HG02678 (cell line): ENCODE measurements around the gene TSEN2.
"Not testable (repeated sequence)": the region's sequence is repeated elsewhere in the genome, so short reads cannot be mapped to it uniquely, and the experiment has no call there.

Experiments
- ATAC-seq: cut with Tn5 transposase; IDR thresholded peaks from one replicate; pipeline ENCODE4 v1.9.1; 2021; ENCODE audit warnings: mild to moderate bottlenecking, moderate library complexity; ENCODE audit not compliant: unreplicated experiment

The TSEN2 gene

DNA sequence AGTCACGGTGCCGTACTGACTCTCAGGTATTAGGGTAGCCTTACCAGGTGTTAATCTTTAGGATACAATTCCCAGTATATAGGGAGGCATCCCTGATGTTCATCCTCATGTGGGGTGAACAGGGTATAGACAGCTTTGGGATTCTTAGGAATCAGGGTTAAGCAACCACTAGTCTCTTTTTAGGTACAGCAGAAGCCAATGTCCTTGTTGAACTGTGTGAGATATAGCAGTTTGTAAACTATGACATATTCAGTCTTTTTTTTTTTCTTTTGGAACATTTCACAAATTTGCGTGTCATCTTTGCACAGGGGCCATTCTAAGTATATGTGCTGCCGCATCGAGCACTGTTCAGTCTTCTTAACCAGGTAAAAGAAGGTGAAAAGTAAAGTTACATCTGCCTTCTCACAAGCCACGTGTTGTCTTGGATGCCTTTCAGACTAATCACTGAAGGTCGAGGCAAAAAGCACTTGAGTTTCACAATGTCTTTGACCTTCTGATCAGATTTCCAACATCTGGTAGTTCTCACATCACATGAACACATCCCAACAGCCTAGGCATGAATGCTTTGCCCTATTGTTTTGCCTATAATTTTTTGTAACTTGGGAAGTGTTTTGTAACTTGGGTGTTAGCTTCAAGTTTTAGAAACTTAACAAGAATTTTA is 17.2 kb downstream of the TSEN2 start:
- no peak for ATAC-seq

DNA sequence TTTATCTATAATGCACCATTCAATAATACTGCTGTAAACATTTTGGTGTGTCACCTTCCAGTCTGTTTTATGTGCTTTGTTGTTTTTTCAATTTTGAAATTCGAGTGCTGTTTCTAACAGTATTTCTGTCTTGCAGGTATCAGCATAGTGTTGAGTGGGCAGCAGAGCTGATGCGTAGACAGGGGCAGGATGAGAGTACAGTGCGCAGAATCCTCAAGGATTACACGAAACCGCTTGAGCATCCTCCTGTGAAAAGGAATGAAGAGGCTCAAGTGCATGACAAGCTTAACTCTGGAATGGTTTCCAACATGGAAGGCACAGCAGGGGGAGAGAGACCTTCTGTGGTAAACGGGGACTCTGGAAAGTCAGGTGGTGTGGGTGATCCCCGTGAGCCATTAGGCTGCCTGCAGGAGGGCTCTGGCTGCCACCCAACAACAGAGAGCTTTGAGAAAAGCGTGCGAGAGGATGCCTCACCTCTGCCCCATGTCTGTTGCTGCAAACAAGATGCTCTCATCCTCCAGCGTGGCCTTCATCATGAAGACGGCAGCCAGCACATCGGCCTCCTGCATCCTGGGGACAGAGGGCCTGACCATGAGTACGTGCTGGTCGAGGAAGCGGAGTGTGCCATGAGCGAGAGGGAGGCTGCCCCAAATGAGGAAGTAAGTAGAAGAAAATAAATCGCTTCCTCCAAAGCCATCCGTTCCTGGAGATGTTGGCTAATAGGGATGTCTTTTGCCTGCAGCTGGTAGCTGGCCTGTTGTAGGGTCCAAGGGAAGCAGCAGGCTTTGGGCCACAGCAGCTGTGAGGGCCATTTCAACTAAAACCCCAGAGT is 19.1 kb downstream of the TSEN2 start:
- no peak for ATAC-seq

DNA sequence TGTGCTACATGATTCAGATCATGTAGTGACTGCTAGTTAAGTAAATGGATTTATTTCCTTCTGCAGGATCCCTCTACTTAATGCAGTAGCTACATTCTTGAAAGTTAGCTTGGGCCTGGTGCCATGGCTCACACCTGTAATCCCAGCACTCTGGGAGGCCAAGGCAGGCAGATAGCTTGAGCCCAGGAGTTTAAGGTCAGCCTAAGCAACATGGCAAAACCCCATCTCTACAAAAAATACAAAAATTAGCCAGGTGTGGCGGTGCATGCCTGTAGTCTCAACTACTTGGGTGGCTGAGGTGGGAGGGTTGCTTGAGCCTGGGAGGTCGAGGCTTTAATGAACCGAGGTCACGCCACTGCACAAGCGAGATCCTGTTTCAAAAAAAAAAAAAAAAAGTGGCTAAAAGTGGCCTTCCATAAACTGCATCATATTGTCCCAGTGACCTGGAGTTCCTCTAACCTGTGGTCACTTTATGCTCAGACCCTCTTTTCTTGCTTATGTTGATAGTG is 22.0 kb downstream of the TSEN2 start:
- no peak for ATAC-seq

DNA sequence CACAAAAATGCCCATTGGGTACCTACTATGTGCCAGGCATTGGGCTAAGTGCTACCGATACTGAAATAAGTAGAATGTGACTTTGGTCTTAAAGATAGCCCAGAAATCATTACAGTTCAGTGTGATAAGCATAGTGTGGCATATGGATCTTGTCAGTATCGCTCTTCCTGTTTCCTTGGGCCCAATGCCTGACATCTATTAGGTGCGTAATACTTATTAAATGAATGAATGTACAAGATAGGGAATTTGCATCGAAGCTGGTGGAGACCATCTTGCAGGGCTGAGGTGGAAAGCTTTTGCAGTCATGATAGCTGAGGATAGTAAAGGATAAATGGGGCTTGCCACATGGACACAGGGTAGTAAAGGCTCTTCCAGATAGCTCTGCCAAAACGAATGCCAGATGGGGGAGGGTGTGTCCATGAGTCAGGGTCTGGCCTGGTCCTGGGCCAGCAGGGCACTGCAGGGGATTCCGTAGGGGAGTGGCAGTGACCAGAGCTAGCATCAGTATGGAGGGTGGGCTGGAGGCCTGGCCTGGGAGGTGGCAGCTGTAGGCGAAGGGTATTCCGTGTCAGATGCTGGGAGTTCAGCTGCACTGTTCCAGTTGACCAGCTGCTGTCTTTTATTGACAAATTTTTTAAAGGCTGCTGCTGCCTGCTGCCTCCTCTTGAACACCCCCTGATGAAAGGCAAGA is 23.5 kb downstream of the TSEN2 start:
- no peak for ATAC-seq

DNA sequence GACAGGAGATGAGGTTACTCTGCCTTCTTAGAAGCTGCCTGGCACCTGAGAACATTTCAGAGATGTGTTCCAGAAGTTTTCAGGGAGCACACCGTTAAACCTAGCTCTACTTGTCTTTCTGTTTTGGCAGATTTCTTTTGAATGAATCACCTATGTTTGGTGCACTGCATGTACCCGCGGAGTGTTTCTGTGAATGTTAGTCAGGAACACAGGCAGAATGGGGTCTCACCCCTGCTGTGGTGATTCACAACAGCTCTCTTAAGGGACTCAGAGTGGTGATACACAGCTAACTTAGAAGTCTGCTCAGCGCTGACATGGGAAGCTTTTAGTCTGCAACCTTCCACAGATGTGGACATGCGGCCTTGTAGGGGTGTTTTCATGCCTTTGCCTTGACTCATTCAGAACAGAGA is 24.0 kb downstream of the TSEN2 start:
- ATAC-seq: no peak

DNA sequence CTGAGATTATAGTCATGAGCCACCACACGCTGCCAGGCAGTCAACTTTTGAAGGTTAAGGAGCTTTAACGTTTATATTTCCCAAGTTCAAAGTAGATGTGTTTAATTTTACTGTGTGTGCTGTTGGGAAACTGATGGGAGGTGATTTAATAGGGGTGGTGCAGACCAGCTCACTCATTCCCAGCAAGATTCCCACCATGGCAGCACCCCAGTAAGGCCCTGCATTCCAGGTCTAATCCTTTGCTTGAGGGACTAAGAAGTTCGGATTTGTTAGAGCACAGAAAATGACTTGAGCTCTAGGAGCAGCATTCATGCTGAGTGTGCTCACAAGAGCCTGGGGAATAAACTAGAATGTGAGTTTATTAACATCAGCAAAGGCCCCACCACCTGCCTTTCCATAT is 25.2 kb downstream of the TSEN2 start:
- no peak for ATAC-seq

DNA sequence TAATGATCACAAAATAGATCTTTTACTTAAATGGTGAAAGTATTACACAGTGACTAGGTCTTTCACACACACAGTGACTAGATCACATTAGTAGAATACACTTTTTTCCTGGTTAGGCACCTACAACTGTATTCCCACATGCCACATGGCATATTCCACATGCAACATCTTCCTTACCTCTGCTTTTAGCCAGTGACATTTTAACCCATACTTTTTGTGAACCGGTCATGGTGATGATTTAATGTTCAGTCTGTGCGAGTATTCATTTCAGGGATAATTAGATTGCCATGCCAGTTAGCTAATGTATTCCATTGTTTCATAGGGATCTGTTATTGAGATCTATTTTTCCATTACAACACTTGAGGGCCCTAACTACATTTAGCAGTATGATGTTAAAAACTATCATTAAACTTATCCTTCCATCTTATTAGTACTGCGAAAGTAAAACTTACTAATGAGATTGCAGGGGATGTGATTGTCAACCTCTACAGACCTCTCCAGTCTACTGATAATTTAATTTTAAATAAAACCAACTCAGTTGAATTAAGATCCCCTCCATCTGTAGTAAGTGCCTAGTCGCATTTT is 28.3 kb downstream of the TSEN2 start:
- no peak for ATAC-seq

DNA sequence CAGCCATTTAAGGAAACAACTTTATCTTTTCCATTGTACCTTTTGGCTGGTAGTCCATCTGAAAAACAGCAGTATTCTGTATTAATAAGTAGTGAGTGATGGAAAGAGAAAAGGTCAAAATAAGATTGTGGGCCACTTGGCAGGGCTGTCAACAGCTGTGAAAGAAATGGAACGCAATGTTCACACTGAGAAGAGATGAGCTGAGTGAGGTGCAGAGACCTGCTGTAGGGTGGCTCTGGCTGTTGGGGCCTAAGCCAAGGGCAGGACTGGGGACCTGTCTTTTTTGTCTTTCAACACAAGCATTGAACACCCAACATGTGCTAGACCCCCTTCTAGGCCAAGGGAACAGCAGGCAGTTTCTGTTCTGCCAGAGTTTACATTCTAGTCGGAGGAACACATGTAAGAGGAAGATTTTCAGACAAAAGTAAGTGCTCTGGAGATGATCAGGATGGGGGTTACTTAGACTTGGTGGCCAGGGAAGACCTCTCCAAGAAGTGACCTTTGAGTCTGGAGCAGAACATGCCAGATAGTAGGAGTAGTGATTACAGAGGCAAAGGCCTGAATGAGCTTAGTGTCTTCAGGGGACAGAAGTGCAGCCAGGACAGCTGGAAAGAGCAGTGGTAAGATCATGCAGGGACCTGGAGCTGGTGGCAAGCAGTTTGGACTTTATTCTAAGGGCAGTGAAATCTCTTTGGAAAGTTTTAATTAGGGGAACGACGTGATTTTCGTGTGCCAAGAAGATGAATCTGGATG is 29.6 kb downstream of the TSEN2 start:
- no peak for ATAC-seq

DNA sequence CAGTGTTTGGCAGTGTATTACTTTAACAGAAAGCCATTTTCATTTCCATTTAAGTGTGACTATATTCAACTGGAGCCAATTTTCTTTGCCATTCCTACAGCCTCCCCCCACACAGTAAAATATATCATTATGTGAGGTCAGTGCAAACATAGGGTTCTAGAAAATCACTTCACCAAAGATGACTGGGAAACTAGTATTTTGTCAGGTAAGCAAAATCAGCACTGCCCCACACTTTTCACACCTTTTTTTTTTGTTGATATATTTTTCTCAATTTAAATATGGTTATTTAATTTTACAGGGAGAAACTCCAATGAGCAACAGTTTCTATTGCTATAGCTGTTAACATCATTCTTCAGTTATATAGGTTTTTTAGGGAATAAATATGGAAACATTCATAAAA is 31.4 kb downstream of the TSEN2 start:
- ATAC-seq: no peak

DNA sequence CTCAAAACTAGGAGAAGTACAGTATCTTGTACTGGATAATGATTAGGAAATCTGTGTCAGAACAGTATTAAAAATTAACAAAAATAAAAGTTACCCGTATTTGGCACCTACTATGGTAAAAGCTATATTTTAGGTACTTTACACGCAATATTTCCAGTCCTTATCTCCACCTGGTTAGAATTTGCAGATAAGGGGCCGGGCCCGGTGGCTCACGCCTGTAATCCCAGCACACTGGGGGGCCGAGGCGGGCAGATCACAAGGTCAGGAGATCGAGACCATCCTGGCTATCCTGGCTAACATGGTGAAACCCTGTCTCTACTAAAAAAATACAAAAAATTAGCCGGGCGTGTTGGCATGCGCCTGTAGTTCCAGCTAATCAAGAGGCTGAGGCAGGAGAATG is 32.6 kb downstream of the TSEN2 start:
- no peak for ATAC-seq

DNA sequence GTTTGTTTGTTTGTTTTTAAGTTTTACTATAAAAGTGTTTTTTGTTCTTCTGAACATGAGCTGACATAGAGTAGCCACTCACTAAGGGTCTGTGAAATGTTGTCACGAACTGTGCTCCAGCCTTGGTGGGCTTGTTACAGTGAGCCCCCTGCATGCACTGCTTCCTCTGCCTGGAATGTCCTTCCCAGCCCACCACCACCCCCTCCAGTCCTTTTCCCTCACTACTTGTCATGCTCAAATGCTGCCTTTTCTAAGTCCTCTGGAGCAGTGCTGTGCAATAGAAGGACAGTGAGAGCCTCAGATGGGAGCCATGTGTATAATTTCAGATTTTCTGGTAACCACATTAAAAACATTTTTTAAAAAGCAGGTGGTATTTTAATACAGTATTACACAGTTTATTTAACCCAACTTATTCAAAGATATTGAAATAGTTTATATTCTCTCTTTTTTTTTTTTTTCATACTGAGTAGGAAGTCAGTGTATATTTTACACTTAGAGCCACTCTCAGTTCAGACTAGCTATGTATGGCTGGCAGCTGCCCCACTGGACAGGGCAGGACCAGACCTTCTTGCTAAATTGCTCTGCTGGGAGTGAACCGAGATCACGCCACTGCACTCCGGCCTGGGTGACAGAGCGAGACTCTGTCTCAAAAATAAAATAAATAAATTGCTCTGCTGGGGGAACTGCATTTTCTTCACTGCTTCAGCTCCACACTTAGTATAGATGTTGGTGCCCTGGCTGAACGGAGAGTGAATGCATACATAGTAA is 34.2 kb downstream of the TSEN2 start:
- no peak for ATAC-seq

DNA sequence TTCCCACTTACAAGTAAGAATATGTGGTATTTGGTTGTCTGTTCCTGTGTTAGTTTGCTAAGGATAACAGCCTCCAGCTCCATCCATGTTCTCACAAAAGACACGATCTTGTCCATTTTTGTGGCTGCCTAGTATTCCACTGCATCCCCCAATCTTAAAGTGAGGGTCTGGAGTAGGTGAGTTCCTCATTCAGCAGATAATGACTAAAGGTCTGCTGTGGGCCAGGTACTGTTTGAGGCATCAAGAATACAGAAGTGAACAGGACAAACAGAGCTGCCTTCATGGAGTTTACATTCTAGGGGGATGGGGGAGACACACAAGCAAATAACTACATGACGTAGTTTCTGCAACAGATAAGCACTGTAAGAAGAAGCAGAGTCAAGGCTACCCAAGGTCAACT is 36.7 kb downstream of the TSEN2 start:
- no peak for ATAC-seq

DNA sequence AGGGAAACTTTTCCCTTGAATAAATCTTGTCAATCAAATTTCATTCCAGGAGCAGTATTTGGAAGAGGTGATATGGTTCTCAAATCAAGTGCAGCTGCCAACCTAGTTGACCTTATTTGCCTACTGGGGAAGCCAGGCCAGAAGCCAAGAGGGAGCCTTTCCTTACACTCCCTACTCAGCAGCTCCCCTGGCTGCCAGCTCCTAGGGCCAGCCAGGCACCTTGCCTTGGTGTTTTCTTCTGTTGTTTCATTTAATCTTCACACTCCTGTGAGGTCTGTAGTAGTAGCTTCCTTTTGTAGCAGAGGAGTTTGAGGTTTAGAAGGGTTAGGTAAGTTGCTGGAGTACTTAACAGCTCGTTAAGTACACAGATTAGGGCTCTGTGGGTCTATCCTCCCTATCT is 38.4 kb downstream of the TSEN2 start:
- ATAC-seq: no peak

DNA sequence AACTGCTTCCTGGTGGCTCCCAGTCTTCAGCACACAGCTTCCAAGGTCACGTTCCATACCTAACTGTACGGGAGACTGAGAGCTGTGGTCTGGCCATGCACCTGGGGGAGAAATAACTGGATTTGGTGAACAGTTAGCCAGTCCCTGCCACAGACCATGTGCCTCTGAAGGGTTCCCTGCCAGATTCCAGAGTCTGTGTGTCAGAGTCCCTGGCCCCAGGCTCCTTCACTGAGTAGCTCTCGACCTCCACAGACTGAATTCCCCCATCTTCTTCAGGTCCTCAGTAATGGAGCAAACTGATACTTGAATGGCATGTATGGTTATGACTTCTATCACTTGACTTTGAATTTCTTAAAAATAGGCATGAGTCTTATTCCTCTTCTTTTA is 43.5 kb downstream of the TSEN2 start:
- no peak for ATAC-seq

DNA sequence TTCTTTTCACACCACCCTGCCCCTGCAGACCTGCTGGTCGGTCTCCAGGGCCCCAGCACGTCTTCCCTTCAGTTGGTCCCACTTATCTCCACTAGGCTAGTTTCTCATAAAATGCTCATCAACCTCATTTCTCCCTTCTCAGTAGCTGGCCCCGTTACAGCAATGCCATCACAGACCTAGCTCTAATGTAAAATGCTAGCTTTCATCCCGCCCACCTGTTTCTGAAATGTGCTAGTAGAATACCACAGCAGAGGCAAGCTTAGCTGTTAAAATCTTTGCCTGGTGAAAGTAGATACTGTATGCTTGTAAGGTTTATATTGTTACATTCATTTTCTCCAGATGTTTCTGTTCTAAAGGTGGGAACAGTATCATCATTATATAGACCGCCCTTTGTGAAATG is 47.9 kb downstream of the TSEN2 start:
- no peak for ATAC-seq

DNA sequence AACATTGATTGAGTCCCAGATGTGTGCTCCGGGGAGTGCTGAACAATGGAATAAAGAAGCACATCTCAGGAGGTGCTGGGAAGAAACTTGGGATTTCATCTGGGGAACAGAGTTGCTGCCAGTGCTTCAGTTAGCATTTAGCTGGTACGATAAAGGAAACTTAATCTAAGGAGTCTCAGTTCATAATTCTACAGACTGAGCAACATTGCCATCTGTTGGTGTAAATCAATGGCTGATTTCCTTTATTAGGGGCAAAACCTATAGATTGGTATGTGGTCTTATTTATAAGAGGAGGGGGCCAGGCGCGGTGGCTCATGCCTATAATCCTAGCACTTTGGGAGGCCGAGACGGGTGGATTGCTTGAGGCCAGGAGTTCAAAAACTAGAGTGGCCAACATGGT is 52.1 kb downstream of the TSEN2 start:
- ATAC-seq: no peak

DNA sequence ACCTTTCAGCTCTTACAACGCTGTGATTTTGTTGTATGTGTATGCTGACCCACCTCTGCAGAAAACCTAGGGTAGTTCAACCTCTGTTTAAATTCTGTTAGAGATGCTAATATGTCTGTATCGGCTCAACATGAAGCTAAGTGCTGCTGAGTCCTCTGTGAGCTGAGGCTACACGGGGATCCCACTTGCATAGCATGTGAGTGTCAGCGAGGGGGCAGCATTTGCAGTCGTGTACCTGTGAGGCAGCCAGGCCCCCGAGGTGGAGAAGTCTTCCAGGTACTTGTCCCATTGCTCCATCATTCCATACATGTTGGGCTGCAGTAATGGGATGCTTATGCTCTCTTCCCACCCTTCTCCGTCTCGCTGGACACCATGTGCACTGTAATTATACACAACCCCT is 57.3 kb downstream of the TSEN2 start:
- ATAC-seq: no peak

DNA sequence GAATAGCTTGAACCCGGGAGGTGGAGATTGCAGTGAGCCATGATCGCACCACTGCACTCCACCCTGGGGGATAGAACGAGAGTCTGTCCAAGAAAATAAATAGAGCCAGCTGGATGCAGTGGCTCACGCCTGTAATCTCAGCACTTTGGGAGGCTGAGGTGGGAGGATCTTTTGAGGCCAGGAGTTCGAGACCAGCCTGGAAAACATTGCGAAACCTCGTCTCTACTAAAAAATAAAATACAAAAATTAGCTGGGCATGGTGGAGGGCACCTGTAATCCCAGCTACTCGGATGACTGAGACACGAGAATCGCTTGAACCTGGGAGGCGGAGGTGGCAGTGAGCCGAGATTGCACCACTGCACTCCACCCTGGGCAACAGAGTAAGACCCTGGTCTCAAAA is 59.2 kb downstream of the TSEN2 start:
- not testable (repeated sequence) for ATAC-seq

DNA sequence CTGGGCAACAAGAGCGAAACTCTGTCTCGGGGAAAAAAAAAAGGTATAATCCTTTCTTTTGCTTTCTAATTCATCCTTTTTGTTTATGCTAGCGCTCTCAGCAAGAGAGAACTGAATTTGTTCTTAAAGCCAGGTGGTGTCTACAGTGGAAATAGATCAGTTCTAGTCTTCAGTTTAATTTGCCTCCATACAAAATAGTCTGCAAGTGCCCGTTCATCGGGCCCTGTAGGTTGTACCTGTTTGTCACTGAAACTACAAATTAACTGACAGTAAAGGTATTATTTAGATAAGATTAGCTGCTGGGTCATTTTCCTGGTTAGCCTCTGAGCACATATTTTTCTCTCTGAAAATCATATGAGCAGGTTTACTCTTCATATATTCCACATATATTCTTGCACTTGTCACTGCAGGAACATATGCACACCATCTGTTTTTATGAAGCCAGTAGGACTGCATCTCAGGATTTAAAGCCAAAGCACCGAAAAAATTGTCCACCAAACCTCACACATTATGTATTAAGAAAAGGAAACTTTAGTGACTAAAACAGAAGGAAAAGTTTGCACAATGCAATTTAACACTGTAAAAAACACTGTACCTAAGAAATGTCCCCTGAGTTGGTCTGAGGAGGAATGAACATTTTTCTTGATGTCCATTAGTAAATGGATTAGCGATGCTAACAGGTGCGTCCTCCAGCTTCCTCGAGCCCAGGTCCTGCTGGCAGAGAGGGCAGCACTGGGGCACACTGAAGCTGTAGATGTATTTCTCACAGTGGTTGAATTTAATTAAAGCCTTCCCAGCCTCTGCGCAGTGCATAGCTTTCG is 60.6 kb downstream of the TSEN2 start:
- no peak for ATAC-seq
